HG03066 (cell line): ENCODE measurements around the gene OR10G8.

Experiments used
- ATAC-seq: cut with Tn5 transposase; IDR thresholded peaks from one replicate; pipeline ENCODE4 v1.9.1; 2021; ENCODE audit warnings: low read depth; ENCODE audit not compliant: unreplicated experiment

OR10G8 gene

GRCh38 chr11:124077266-124077665, 50.7 kb downstream of the OR10G8 start:
- no peak for ATAC-seq

- no peak for ATAC-seq
These were observed 52.0 kb downstream of the OR10G8 start for GRCh38 chr11:124078591-124078990.

- ATAC-seq = no peak
These were observed 53.2 kb downstream of the OR10G8 start for GRCh38 chr11:124079631-124080326.
